ENCODE data around the gene MTMR3.
"Not testable (repeated sequence)": the region's sequence is repeated elsewhere in the genome, so short reads cannot be mapped to it uniquely, and the experiment has no call there.

MTMR3 gene

GRCh38 chr22:29860006-29860766, 22.8 kb upstream of the MTMR3 start:
- no peak for DNase-seq (ENCODE audit: low spot score)
- H3K27ac ChIP-seq (ENCODE audit: poor library complexity, severe bottlenecking): no peak overlapping the region
- no peaks in the 10 kb centered on the region for H3K4me1 ChIP-seq (ENCODE audit: insufficient read depth, poor library complexity, severe bottlenecking)
- no peaks in the 10 kb centered on the region for H3K9me3 ChIP-seq (ENCODE audit: severe bottlenecking)
- H3K36me3 ChIP-seq (ENCODE audit: low read depth): no peaks in the 10 kb centered on the region
- no peak for ATAC-seq (ENCODE audit: low read depth)
- TF ChIP-seq CTCF (IDR thresholded peaks at IDR 0.05; ENCODE audit: poor library complexity, severe bottlenecking): no peak
- no peak overlapping the region for H3K4me3 ChIP-seq (ENCODE audit: severe bottlenecking)
- H3K27me3 ChIP-seq (ENCODE audit: insufficient read depth, poor library complexity, severe bottlenecking): no peaks in the 10 kb centered on the region

- Histone ChIP-seq H3K27me3 (ENCODE audit: insufficient read depth, poor library complexity, severe bottlenecking) (no peaks in the 10 kb centered on the region), H3K9me3 (ENCODE audit: severe bottlenecking) (no peaks in the 10 kb centered on the region), H3K27ac (ENCODE audit: poor library complexity, severe bottlenecking) (no peak overlapping the region), H3K36me3 (ENCODE audit: low read depth) (no peaks in the 10 kb centered on the region), H3K4me3 (ENCODE audit: severe bottlenecking) (no peak overlapping the region), H3K4me1 (ENCODE audit: insufficient read depth, poor library complexity, severe bottlenecking) (no peaks in the 10 kb centered on the region)
- DNase-seq (ENCODE audit: low spot score): no peak
- no peak for TF ChIP-seq CTCF (IDR thresholded peaks at IDR 0.05; ENCODE audit: poor library complexity, severe bottlenecking)
- ATAC-seq (ENCODE audit: low read depth): no peak
Observed at GRCh38 chr22:29861672-29862297, 21.2 kb upstream of the MTMR3 start.

GRCh38 chr22:29865572-29865971, 17.4 kb upstream of the MTMR3 start:
- H3K27ac ChIP-seq (ENCODE audit: poor library complexity, severe bottlenecking); ATAC-seq (ENCODE audit: low read depth); H3K4me1 ChIP-seq (ENCODE audit: insufficient read depth, poor library complexity, severe bottlenecking); H3K9me3 ChIP-seq (ENCODE audit: severe bottlenecking); H3K36me3 ChIP-seq (ENCODE audit: low read depth); DNase-seq (ENCODE audit: low spot score); H3K27me3 ChIP-seq (ENCODE audit: insufficient read depth, poor library complexity, severe bottlenecking); H3K4me3 ChIP-seq (ENCODE audit: severe bottlenecking): not testable (repeated sequence)

GRCh38 chr22:29867260-29867659, 15.7 kb upstream of the MTMR3 start:
- DNase-seq (ENCODE audit: low spot score) (no peak), ATAC-seq (ENCODE audit: low read depth) (no peak)
- no peaks in the 10 kb centered on the region for H3K9me3 ChIP-seq (ENCODE audit: severe bottlenecking)
- TF ChIP-seq CTCF (IDR thresholded peaks at IDR 0.05; ENCODE audit: poor library complexity, severe bottlenecking): no peak
- H3K4me3 ChIP-seq (ENCODE audit: severe bottlenecking): no peak overlapping the region
- no peaks in the 10 kb centered on the region for H3K36me3 ChIP-seq (ENCODE audit: low read depth)
- peaks cover 14% of the 10 kb centered on the region for H3K4me1 ChIP-seq (ENCODE audit: insufficient read depth, poor library complexity, severe bottlenecking)
- H3K27me3 ChIP-seq (ENCODE audit: insufficient read depth, poor library complexity, severe bottlenecking): no peaks in the 10 kb centered on the region
- no peak overlapping the region for H3K27ac ChIP-seq (ENCODE audit: poor library complexity, severe bottlenecking)

- Histone ChIP-seq H3K4me1 (ENCODE audit: insufficient read depth, poor library complexity, severe bottlenecking) (peaks cover 14% of the 10 kb centered on the region), H3K36me3 (ENCODE audit: low read depth) (no peaks in the 10 kb centered on the region), H3K27ac (ENCODE audit: poor library complexity, severe bottlenecking) (no peak overlapping the region), H3K27me3 (ENCODE audit: insufficient read depth, poor library complexity, severe bottlenecking) (no peaks in the 10 kb centered on the region), H3K4me3 (ENCODE audit: severe bottlenecking) (no peak overlapping the region), H3K9me3 (ENCODE audit: severe bottlenecking) (no peaks in the 10 kb centered on the region)
- ATAC-seq (ENCODE audit: low read depth) (no peak), DNase-seq (ENCODE audit: low spot score) (no peak)
- no peak for TF ChIP-seq CTCF (IDR thresholded peaks at IDR 0.05; ENCODE audit: poor library complexity, severe bottlenecking)
Observed at GRCh38 chr22:29867851-29868250, 15.1 kb upstream of the MTMR3 start.
